B cell (primary cell): ENCODE results near the gene LRIT3. TPM values are rescaled to one million over a fixed set of nuclear protein-coding genes. Genes with fewer than 3 reads are reported as not detected.

ENCODE experiments used
- ATAC-seq: fragments of 200-7000 bp; cut with Tn5 transposase; one replicate; pipeline ENCODE4 v1.10.0; 2021; ENCODE audit warnings: low read depth, mild to moderate bottlenecking, moderate number of reproducible peaks, moderate library complexity
- CTCF ChIA-PET: fragments of 350-600 bp; sonication (Branson Sonifier 250); formaldehyde crosslinking; loops from one replicate; lab custom pipeline; 2021; ENCODE audit warnings: antibody characterized with exemption, inconsistent platforms; lab: Charles Lee
- POLR2A ChIA-PET: fragments of 350-600 bp; sonication (Branson Sonifier 250); formaldehyde crosslinking; loops from one replicate; lab custom pipeline; 2021; ENCODE audit warnings: antibody characterized with exemption; lab: Charles Lee
- DNase-seq: peaks from one replicate; pipeline ENCODE4 v3.0.0; 2013
- H2AFZ ChIP-seq: 2 replicates; pipeline ENCODE4 v1.6.1; 2012; ENCODE audit warnings: mild to moderate bottlenecking, low read depth, low read length; ENCODE audit not compliant: insufficient read depth, poor library complexity, severe bottlenecking
- H3K27ac ChIP-seq, 2 donors: 1 replicate in 1 of 2; 2 replicates in 1 of 2; pipeline ENCODE4 v1.5.1; 2012 to 2013; ENCODE audit warnings: low read length in 2 of 2, mild to moderate bottlenecking in 2 of 2, moderate library complexity in 1 of 2
- H3K27me3 ChIP-seq, 4 experiments: fragments of 200-600 bp in 1 of 4; sonication (generic) in 1 of 4; replicated peaks in 1 of 4; 1 replicate in 2 of 4; 2 replicates in 2 of 4; pipeline versions ENCODE4 v1.6.1 to v1.7.0; 2013 to 2016; ENCODE audit warnings: low read length in 3 of 4, mild to moderate bottlenecking in 2 of 4, mixed read lengths in 1 of 4, moderate library complexity in 1 of 4; ENCODE audit not compliant: insufficient read depth in 4 of 4, control insufficient read depth in 3 of 4; ENCODE audit errors: control extremely low read depth in 1 of 4
- H3K36me3 ChIP-seq, 2 experiments: replicated peaks in 1 of 2; 1 replicate in 1 of 2; 2 replicates in 1 of 2; pipeline versions ENCODE4 v1.6.1 to v1.7.1; 2013; ENCODE audit warnings: low read length in 1 of 2; ENCODE audit not compliant: insufficient read depth in 2 of 2, control insufficient read depth in 1 of 2; ENCODE audit errors: control extremely low read depth in 1 of 2, extremely low read depth in 1 of 2
- H3K4me1 ChIP-seq, 2 donors: fragments of 200-600 bp in 1 of 2; sonication (generic) in 1 of 2; 1 replicate in 1 of 2; 2 replicates in 1 of 2; pipeline versions ENCODE4 v1.5.1 to v1.6.1; 2013 to 2017; ENCODE audit warnings: low read length in 2 of 2; ENCODE audit not compliant: control insufficient read depth in 2 of 2, insufficient read depth in 2 of 2
- H3K4me2 ChIP-seq: replicated peaks from 2 replicates; pipeline ENCODE3; 2012; ENCODE audit warnings: mild to moderate bottlenecking, low read depth, low read length; ENCODE audit not compliant: poor library complexity, severe bottlenecking
- H3K4me3 ChIP-seq, 5 experiments: fragments of 200-600 bp in 1 of 5; sonication (generic) in 1 of 5; 1 replicate in 3 of 5; 2 replicates in 2 of 5; pipeline versions ENCODE4 v1.5.1 to v1.7.0; 2011 to 2016; ENCODE audit warnings: low read length in 4 of 5, mild to moderate bottlenecking in 4 of 5, low read depth in 2 of 5, control low read depth in 1 of 5, moderate library complexity in 1 of 5; ENCODE audit not compliant: insufficient read depth in 1 of 5; ENCODE audit errors: control extremely low read depth in 1 of 5, extremely low read depth in 1 of 5
- H3K79me2 ChIP-seq: fragments of 200-600 bp; sonication (generic); one replicate; pipeline ENCODE4 v1.6.0; 2016; ENCODE audit warnings: low read length; ENCODE audit not compliant: control insufficient read depth, insufficient read depth
- H3K9ac ChIP-seq: fragments of 200-600 bp; sonication (generic); 2 replicates; pipeline ENCODE4 v1.6.1; 2017; ENCODE audit warnings: mild to moderate bottlenecking, low read length, moderate library complexity
- H3K9me3 ChIP-seq, 3 donors: one replicate each; pipeline versions ENCODE4 v1.6.1 to v1.7.1; 2013; ENCODE audit warnings: low read length in 2 of 3; ENCODE audit not compliant: control insufficient read depth in 2 of 3, insufficient read depth in 1 of 3; ENCODE audit errors: control extremely low read depth in 1 of 3
- H4K20me1 ChIP-seq: 2 replicates; pipeline ENCODE4 v1.6.0; 2012; ENCODE audit warnings: mild to moderate bottlenecking, low read length; ENCODE audit not compliant: insufficient read depth, control insufficient read depth, poor library complexity, severe bottlenecking
- H3K27ac Mint-ChIP-seq: one replicate; pipeline ENCODE4 v1.8.0; 2021; ENCODE audit warnings: mixed read lengths
- H3K27me3 Mint-ChIP-seq: one replicate; pipeline ENCODE4 v1.8.0; 2021; ENCODE audit warnings: mixed read lengths
- H3K4me1 Mint-ChIP-seq: one replicate; pipeline ENCODE4 v1.8.0; 2021; ENCODE audit warnings: mixed read lengths
- H3K4me3 Mint-ChIP-seq: one replicate; pipeline ENCODE4 v1.8.0; 2021; ENCODE audit warnings: mixed read lengths
- H3K9me3 Mint-ChIP-seq: one replicate; pipeline ENCODE4 v1.8.0; 2022; ENCODE audit warnings: mixed read lengths; ENCODE audit not compliant: insufficient read depth
- CTCF ChIP-seq: fragments of 200-600 bp; IDR thresholded peaks from one replicate; pipeline ENCODE4 v1.8.0; 2022; ENCODE audit warnings: antibody characterized with exemption, mild to moderate bottlenecking
- EZH2 ChIP-seq: IDR thresholded peaks from 2 replicates; pipeline ENCODE4 v1.6.1; 2012; ENCODE audit warnings: borderline replicate concordance, low read depth, mild to moderate bottlenecking, moderate library complexity, low read length; ENCODE audit not compliant: insufficient read depth, poor library complexity, severe bottlenecking
- WGBS: methylation state at CpG from one replicate; pipeline ENCODE4 v1.1.5; 2013; ENCODE audit warnings: missing lambda C conversion rate; ENCODE audit not compliant: insufficient coverage; 5-methylcytosine and 5-hydroxymethylcytosine counted together
- intact Hi-C: fragments of 100-400 bp; cut with micrococcal nuclease; formaldehyde crosslinking; loops from one replicate; pipeline ENCODE4 v1.10.0; 2022
- polyA plus RNA-seq: library from polyadenylated mRNA; depleted of rRNA; stranded (reverse); fragments of >200 nt; gene quantifications from 2 replicates; pipeline ENCODE4 v1.2.3, GENCODE V29; 2012
- total RNA-seq, 2 donors: library from RNA; stranded (reverse); fragments of 120-200 nt in 1 of 2; gene quantifications; 1 replicate in 1 of 2; 2 replicates in 1 of 2; pipeline versions ENCODE4 v1.2.3 to v1.2.4, GENCODE V29; 2013 to 2022

The LRIT3 gene
- total and polyA plus RNA-seq, 2 donors (not counting 1 experiment from before 2014, with no cell fraction given) = 0.21 to 0.32 TPM

GRCh38 chr4:109902559-109903251, 54.8 kb downstream of the LRIT3 start:
- no peaks in the 10 kb centered on the region for H3K4me1 Mint-ChIP-seq
- H3K4me1 ChIP-seq = no peaks in the 10 kb centered on the region
- no peak overlapping the region for H2AFZ ChIP-seq
- H3K9ac ChIP-seq = no peak overlapping the region
- ATAC-seq (no peak), DNase-seq (no peak)
- H3K27me3 Mint-ChIP-seq = peaks cover 20% of the 10 kb centered on the region
- H3K9me3 ChIP-seq = no peaks in the 10 kb centered on the region
- ChIA-PET CTCF (no interaction called here), POLR2A (no interaction called here)
- intact Hi-C loops = no loop called here
- TF ChIP-seq CTCF (no peak), EZH2 (no peak)
- no peak overlapping the region for H3K4me3 ChIP-seq
- H4K20me1 ChIP-seq = no peaks in the 10 kb centered on the region
- no peak overlapping the region for H3K4me3 Mint-ChIP-seq
- H3K27me3 ChIP-seq = peaks cover 0 to 4% (median 0%) of the 10 kb centered on the region in 4 experiments
- H3K36me3 ChIP-seq = no peaks in the 10 kb centered on the region
- H3K27ac Mint-ChIP-seq = no peak overlapping the region
- H3K27ac ChIP-seq = no peak overlapping the region
- H3K79me2 ChIP-seq = no peaks in the 10 kb centered on the region
- H3K4me2 ChIP-seq = no peak overlapping the region
- no peaks in the 10 kb centered on the region for H3K9me3 Mint-ChIP-seq
- 100% methylated on average over 2 of the region's 8 CpGs for WGBS

- no peaks in the 10 kb centered on the region for H4K20me1 ChIP-seq
- no peak for TF ChIP-seq EZH2
- TF ChIP-seq CTCF = no peak
- H3K27me3 Mint-ChIP-seq = peaks cover 36% of the 10 kb centered on the region
- ATAC-seq (no peak), DNase-seq (no peak)
- no peak overlapping the region for H3K27ac ChIP-seq
- no peaks in the 10 kb centered on the region for H3K4me1 ChIP-seq
- no peaks in the 10 kb centered on the region for H3K27me3 ChIP-seq
- H3K9me3 Mint-ChIP-seq = no peaks in the 10 kb centered on the region
- H3K4me3 ChIP-seq = no peak overlapping the region
- no peak overlapping the region for H3K4me3 Mint-ChIP-seq
- H3K27ac Mint-ChIP-seq = no peak overlapping the region
- POLR2A ChIA-PET = no interaction called here
- CTCF ChIA-PET = no interaction called here
- no CpG with 5 or more reads among the region's 1 CpG for WGBS
- no peak overlapping the region for H2AFZ ChIP-seq
- no peaks in the 10 kb centered on the region for H3K36me3 ChIP-seq
- H3K4me2 ChIP-seq = no peak overlapping the region
- intact Hi-C loops = no loop called here
- H3K79me2 ChIP-seq = no peaks in the 10 kb centered on the region
- H3K9ac ChIP-seq = no peak overlapping the region
- H3K9me3 ChIP-seq = no peaks in the 10 kb centered on the region
- no peaks in the 10 kb centered on the region for H3K4me1 Mint-ChIP-seq
Measured at GRCh38 chr4:109908731-109909130, 60.8 kb downstream of the LRIT3 start.
